Stimulated activated effector memory CD8-positive, alpha-beta T cell treated with anti-CD3 and anti-CD28 coated beads, Interleukin-12 subunit alpha, Interleukin-12 subunit beta, amount 100 ng/mL, for 72 hours (primary cell): Measurements from ENCODE around the gene SPRY4.
"Not testable (repeated sequence)": the region's sequence is repeated elsewhere in the genome, so short reads cannot be mapped to it uniquely, and the experiment has no call there.

Experiments
- ATAC-seq: fragments of 150-1000 bp; cut with Tn5 transposase; 2 replicates; pipeline ENCODE4 v1.10.0; 2021
- DNase-seq, 2 donors: peaks; one replicate each; pipeline ENCODE4 v3.0.0; 2021 to 2022; ENCODE audit warnings: low spot score in 2 of 2
- H3K27ac Mint-ChIP-seq: one replicate; pipeline ENCODE4 v1.8.0; 2022; ENCODE audit warnings: mild to moderate bottlenecking, mixed read lengths
- H3K36me3 Mint-ChIP-seq: one replicate; pipeline ENCODE4 v1.8.0; 2022; ENCODE audit warnings: mild to moderate bottlenecking, mixed read lengths
- H3K4me1 Mint-ChIP-seq: one replicate; pipeline ENCODE4 v1.8.0; 2022; ENCODE audit warnings: mixed read lengths
- H3K4me3 Mint-ChIP-seq: one replicate; pipeline ENCODE4 v1.8.0; 2022; ENCODE audit warnings: mild to moderate bottlenecking, mixed read lengths
- H3K9me3 Mint-ChIP-seq: one replicate; pipeline ENCODE4 v1.8.0; 2022; ENCODE audit warnings: mixed read lengths

SPRY4 gene

GRCh38 chr5:142313275-142313674 lies 11.5 kb downstream of the SPRY4 start:
- no peak for DNase-seq
- ATAC-seq = no peak
- no peaks in the 10 kb centered on the region for H3K4me1 Mint-ChIP-seq
- no peak overlapping the region for H3K4me3 Mint-ChIP-seq
- H3K36me3 Mint-ChIP-seq = no peaks in the 10 kb centered on the region
- no peaks in the 10 kb centered on the region for H3K9me3 Mint-ChIP-seq
- no peak overlapping the region for H3K27ac Mint-ChIP-seq

GRCh38 chr5:142312399-142312798 lies 12.4 kb downstream of the SPRY4 start:
- Mint-ChIP-seq H3K4me3 (no peak overlapping the region), H3K36me3 (no peaks in the 10 kb centered on the region), H3K4me1 (no peaks in the 10 kb centered on the region), H3K27ac (no peak overlapping the region), H3K9me3 (no peaks in the 10 kb centered on the region)
- ATAC-seq (no peak), DNase-seq (no peak)

GRCh38 chr5:142311725-142312124 lies 13.1 kb downstream of the SPRY4 start:
- Mint-ChIP-seq H3K4me1 (no peaks in the 10 kb centered on the region), H3K4me3 (no peak overlapping the region), H3K36me3 (no peaks in the 10 kb centered on the region), H3K27ac (no peak overlapping the region), H3K9me3 (no peaks in the 10 kb centered on the region)
- no peak for ATAC-seq
- no peak for DNase-seq

GRCh38 chr5:142310803-142311202 lies 14.0 kb downstream of the SPRY4 start:
- no peaks in the 10 kb centered on the region for H3K4me1 Mint-ChIP-seq
- H3K36me3 Mint-ChIP-seq = no peaks in the 10 kb centered on the region
- no peak overlapping the region for H3K4me3 Mint-ChIP-seq
- ATAC-seq (no peak), DNase-seq (no peak)
- H3K9me3 Mint-ChIP-seq = no peaks in the 10 kb centered on the region
- no peak overlapping the region for H3K27ac Mint-ChIP-seq

- H3K9me3 Mint-ChIP-seq = no peaks in the 10 kb centered on the region
Measured at GRCh38 chr5:142309747-142310318, 15.0 kb downstream of the SPRY4 start.

GRCh38 chr5:142308358-142308757 lies 16.5 kb downstream of the SPRY4 start:
- ATAC-seq = no peak
- H3K4me1 Mint-ChIP-seq = no peaks in the 10 kb centered on the region
- no peak for DNase-seq
- no peak overlapping the region for H3K4me3 Mint-ChIP-seq
- H3K36me3 Mint-ChIP-seq = no peaks in the 10 kb centered on the region
- no peak overlapping the region for H3K27ac Mint-ChIP-seq
- H3K9me3 Mint-ChIP-seq = no peaks in the 10 kb centered on the region

More at GRCh38 chr5:142309747-142310318, 15.0 kb downstream of the SPRY4 start:
- Mint-ChIP-seq H3K27ac (no peak overlapping the region), H3K36me3 (no peaks in the 10 kb centered on the region), H3K4me3 (no peak overlapping the region), H3K4me1 (no peaks in the 10 kb centered on the region)
- ATAC-seq = no peak
- no peak for DNase-seq

- ATAC-seq = no peak
Measured at GRCh38 chr5:142307146-142307890, 17.5 kb downstream of the SPRY4 start.

GRCh38 chr5:142306077-142306502 lies 18.7 kb downstream of the SPRY4 start:
- H3K4me1 Mint-ChIP-seq = peaks cover 8% of the 10 kb centered on the region
- H3K9me3 Mint-ChIP-seq = no peaks in the 10 kb centered on the region
- no peak overlapping the region for H3K4me3 Mint-ChIP-seq
- no peak overlapping the region for H3K27ac Mint-ChIP-seq
- ATAC-seq (no peak), DNase-seq (no peak)
- H3K36me3 Mint-ChIP-seq = no peaks in the 10 kb centered on the region

More at GRCh38 chr5:142307146-142307890, 17.5 kb downstream of the SPRY4 start:
- H3K4me3 Mint-ChIP-seq = no peak overlapping the region
- H3K36me3 Mint-ChIP-seq = no peaks in the 10 kb centered on the region
- DNase-seq = no peak
- no peaks in the 10 kb centered on the region for H3K4me1 Mint-ChIP-seq
- no peaks in the 10 kb centered on the region for H3K9me3 Mint-ChIP-seq
- no peak overlapping the region for H3K27ac Mint-ChIP-seq

- ATAC-seq (no peak), DNase-seq (no peak)
- Mint-ChIP-seq H3K9me3 (no peaks in the 10 kb centered on the region), H3K27ac (no peak overlapping the region), H3K4me3 (no peak overlapping the region), H3K36me3 (no peaks in the 10 kb centered on the region), H3K4me1 (peaks cover 9% of the 10 kb centered on the region)
Measured at GRCh38 chr5:142305211-142305610, 19.6 kb downstream of the SPRY4 start.

GRCh38 chr5:142304013-142304701 lies 20.7 kb downstream of the SPRY4 start:
- no peak for DNase-seq

GRCh38 chr5:142303565-142303964 lies 21.3 kb downstream of the SPRY4 start:
- Mint-ChIP-seq H3K9me3 (no peaks in the 10 kb centered on the region), H3K36me3 (no peaks in the 10 kb centered on the region), H3K27ac (no peak overlapping the region), H3K4me3 (no peak overlapping the region), H3K4me1 (peaks cover 9% of the 10 kb centered on the region)
- DNase-seq (no peak), ATAC-seq (no peak)

More at GRCh38 chr5:142304013-142304701, 20.7 kb downstream of the SPRY4 start:
- no peaks in the 10 kb centered on the region for H3K36me3 Mint-ChIP-seq
- no peak for ATAC-seq
- peaks cover 9% of the 10 kb centered on the region for H3K4me1 Mint-ChIP-seq
- no peak overlapping the region for H3K4me3 Mint-ChIP-seq
- H3K27ac Mint-ChIP-seq = no peak overlapping the region
- H3K9me3 Mint-ChIP-seq = no peaks in the 10 kb centered on the region

GRCh38 chr5:142301540-142301939 lies 23.3 kb downstream of the SPRY4 start:
- Mint-ChIP-seq H3K4me3 (no peak overlapping the region), H3K36me3 (no peaks in the 10 kb centered on the region), H3K9me3 (no peaks in the 10 kb centered on the region), H3K4me1 (peaks cover 9% of the 10 kb centered on the region), H3K27ac (no peak overlapping the region)
- peak; percentile 49 for ATAC-seq
- peak in 1 of 2 donors; percentile 50 for DNase-seq

GRCh38 chr5:142300677-142301076 lies 24.1 kb downstream of the SPRY4 start:
- peaks cover 9% of the 10 kb centered on the region for H3K4me1 Mint-ChIP-seq
- H3K36me3 Mint-ChIP-seq = no peaks in the 10 kb centered on the region
- ATAC-seq = no peak
- H3K4me3 Mint-ChIP-seq = no peak overlapping the region
- H3K9me3 Mint-ChIP-seq = no peaks in the 10 kb centered on the region
- H3K27ac Mint-ChIP-seq = no peak overlapping the region
- no peak for DNase-seq

GRCh38 chr5:142298789-142299188 lies 26.0 kb downstream of the SPRY4 start:
- DNase-seq (no peak), ATAC-seq (no peak)
- Mint-ChIP-seq H3K36me3 (no peaks in the 10 kb centered on the region), H3K4me1 (peaks cover 9% of the 10 kb centered on the region), H3K9me3 (no peaks in the 10 kb centered on the region), H3K4me3 (no peak overlapping the region), H3K27ac (no peak overlapping the region)

GRCh38 chr5:142297786-142298185 lies 27.0 kb downstream of the SPRY4 start:
- H3K27ac Mint-ChIP-seq, H3K4me3 Mint-ChIP-seq, H3K9me3 Mint-ChIP-seq, ATAC-seq, H3K36me3 Mint-ChIP-seq, DNase-seq: not testable (repeated sequence)
- H3K4me1 Mint-ChIP-seq = peaks cover 15% of the 10 kb centered on the region
